Stimulated activated CD8-positive, alpha-beta memory T cell treated with anti-CD3 and anti-CD28 coated beads, Interleukin-2, amount 100 ng/mL, for 48 hours (primary cell): Measurements from ENCODE around the gene PRKG2.

Experiments used
- DNase-seq, 2 donors: peaks; one replicate each; pipeline ENCODE4 v3.0.0-alpha.2; 2020; ENCODE audit warnings: low read depth in 2 of 2

The PRKG2 gene

DNA sequence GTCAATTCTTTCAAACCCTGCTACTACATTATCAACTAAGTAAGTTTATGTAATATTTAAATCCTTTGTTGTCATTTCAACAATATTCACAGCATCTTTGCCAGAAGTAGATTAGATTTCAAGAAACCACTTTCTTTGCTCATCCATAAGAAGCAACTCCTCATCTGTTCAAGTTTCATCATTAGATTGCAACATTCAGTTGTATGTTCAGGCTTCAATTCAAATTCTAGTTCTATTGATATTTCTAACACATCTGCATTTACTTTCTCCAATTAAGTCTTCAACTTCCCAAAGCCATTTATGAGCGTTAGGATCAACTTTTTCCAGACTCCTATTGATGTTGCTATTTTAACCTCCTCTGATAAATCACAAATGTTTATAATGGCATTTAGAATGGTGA, 118.5 kb downstream of the PRKG2 start:
- DNase-seq: no peak

DNA sequence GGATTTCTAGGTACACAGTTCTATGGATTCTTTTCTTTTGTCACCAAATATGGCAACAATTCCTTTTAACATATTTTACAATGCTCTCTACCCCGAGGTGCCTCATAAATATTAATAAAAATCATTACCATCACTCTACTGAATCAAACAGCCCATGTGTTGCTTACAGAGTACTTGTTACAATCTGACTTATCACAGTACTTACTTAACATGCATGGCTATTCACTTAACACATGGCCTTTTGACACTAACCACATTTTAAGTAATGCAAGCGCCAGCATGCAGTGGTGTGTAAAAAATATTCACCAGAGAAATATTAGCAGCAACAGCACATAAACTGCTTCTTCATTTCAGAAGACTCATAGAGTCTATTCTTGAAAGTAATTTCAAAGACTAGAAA, 119.6 kb downstream of the PRKG2 start:
- no peak for DNase-seq

DNA sequence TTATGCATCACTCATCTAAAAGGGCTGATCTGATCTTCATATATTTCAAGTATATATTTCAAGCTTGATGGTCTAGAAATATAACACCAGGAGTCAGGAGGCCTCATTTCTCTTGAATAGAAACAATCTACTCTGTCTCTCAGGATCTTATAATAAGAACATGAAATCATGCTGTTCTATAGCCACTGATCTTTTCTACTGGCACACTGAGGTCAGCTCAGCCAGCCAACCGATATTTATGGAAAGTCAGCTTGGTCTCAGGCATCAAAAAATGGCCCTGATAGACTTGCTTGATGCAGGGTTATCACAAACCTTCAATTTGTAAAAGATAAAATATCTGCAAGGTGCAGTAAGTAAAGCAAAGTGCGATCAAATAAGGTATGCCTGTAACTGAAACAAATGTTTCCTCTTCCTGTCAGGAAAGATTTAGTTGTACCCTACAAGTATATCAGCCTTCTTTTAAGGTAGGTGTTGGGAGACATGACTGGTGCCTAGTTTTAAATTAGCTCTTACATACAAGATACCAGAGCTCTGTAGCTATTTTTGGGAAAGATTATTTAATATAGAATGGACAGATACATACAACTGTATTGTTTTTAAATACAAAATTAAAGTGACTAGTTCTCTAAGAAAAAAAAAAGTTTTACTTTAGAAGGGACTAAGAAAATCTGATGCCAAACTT, 121.2 kb downstream of the PRKG2 start:
- no peak for DNase-seq

DNA sequence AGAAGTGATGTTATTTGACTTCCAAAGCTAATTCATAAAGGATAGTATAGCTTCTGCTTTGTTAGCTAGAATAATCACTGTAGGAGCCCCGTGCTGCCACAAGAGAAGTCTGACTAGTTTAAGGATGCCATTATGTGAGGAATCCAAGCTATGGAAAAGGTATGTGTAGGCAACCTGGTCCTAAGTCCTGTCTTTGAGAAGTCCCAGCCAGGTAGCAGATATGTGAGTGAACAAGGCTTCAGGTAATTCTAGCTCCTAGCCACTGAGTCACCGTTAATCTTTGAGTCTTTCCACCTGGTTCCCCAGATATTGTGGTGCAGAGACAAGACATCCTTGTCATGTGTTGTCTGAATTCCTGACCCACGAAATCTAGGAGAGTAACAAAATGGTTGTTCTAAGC, 129.0 kb downstream of the PRKG2 start:
- DNase-seq: no peak

DNA sequence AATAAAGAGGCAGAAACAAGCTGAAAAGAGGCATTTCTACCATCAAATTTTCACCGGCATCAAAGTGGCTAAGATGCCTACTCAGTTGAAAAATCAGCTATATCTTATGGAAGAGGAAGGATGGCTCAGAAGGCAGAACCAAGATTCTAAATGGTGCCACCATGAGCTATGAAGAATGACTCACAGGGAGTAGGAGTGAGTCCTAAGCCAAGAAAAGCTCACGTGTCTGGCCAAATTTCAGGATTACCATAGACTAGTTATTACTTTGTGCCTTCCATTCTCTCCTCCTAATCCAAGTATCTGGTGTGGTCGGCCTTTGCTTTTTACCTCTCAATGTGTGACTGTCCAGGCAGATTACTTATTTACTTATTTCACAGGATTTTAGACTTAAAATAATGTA, 129.7 kb downstream of the PRKG2 start:
- no peak for DNase-seq

DNA sequence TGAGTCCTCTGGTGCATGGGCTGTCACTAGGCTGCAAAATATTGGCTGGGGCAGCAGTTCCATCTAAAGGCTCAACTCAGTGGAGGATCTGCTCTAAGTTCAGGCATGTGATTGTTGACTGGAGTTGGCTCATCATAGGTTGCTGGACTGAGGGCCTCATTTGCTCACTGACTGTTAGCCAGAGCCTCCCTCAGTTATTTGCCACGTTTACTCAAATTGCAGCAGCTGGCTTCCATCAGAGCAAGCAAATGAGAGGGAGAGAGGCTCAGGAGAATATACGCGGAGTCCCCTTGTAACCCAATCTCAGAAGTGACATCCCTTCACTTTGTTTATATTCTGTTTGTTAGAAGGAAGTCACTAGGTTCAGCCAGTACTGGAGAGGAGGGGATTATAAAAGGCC, 130.4 kb downstream of the PRKG2 start:
- DNase-seq: no peak

DNA sequence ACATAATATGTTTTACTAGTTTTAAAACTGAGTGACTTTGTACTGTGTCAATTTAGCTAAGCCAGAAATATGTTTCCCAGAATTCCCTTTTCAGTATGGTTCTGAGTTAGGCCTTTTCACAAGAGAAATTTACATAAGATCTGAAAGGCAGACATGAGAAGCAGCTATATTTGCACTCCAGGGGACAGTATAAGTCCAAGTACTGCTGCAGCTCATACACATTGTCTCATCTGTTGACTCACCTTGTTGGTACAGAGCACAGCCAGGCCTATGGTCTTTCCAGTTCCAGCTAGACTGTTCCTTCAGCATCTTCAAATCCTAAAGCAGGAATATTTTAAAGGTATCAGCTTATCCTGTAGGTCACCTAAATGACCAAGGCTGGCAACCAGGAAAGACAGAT, 131.0 kb downstream of the PRKG2 start:
- DNase-seq: no peak

DNA sequence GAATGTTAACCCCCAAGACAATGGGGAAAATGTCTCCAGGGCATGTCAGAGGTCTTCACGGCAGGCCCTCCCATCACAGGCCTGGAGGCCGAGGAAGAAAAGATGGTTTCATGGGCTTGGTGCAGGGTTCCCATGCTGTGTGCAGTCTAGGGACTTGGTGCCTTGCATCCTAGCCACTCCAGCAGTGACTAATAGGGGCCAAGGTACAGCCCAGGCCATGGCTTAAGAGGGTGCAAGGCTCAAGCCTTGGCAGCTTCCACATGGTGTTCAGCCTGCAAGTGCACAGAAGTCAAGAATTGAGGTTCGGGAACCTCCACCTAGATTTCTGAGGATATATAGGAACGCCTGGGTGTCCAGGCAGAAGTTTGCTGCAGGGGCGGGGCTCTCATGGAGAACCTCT, 133.9 kb downstream of the PRKG2 start:
- DNase-seq: no peak

DNA sequence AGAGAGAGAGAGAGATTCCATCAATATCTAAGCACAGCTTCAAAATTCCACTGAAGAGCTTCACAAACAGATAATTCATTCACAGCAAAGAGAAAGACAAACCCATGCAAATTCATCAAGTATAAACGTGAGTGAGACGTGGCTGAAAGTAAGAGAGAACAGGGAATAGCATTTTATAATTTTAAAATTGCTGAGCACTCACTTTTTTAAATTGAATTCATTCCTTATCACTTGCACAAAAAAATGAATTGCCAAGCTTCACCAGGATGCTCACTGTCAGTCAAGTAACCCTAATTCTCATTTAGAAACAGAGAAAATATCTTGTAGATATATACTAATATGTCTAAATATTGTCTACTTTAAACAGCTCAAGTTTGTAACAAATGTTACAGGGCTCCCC, 144.0 kb downstream of the PRKG2 start:
- DNase-seq: no peak

DNA sequence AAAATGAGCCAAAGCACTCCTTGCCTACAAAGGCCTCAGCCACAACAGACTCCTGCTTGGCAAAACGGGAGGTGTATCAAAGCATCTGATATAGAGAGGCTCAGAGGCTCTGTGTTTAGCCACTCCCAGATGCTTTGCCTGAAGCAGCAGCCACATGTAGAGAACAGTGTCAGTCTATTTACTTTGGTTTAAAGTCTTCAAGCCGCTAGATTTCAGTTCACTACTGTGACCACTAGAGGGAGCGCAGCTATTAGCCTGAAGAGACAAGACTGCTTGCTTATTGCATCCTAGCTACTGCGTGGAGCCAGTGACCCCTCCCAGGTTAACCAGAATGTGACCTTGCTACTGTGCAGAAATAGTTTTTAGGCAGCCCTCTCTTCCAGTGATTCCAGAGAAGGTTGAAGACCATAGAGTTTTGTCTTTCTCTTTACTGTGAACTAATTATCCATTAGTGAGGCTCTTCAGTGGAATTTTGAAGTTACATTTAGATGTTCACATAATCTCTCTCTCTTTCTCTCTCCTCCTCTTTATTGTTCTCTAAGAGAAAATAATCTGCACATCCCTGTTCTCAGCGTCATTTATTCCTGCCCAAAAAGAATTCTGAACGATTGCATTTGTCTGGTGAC, 145.2 kb downstream of the PRKG2 start:
- peak; percentile 1 to 17 for DNase-seq

DNA sequence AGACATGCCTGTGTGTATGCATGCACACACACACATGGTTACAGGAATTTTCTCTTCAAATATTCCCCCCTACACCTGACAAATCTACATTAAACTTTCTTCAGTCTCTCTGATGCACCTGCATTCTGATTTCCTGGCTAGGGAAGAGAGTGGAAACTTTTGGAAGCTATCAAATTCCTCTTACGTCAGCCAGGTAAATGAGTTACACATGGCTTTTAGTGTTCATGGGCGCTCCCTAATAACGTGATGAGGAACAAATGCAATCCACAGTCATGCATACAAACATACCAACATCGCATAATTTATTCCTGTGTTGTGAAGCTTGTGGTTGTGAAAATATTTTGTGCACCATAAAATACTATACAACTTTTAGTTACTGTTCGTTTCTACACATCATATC, 149.6 kb downstream of the PRKG2 start:
- DNase-seq: no peak

DNA sequence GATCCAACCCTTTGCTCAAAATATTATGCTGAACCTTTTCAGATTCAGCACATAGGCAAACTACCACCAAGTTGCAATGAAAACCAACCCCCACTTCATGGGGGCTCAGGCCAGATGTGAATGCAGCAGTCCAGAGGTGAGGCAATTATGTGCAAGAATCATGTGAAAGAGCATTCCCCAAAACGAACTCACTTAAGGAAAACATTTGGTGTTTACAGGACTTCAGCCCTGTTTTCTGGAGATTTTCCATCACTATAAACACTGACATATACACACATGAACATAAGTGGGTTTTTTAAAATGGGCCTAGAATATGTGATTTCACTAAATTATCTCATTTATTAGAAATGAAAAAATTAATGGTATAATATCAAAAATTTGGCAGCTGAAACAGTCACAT, 153.0 kb downstream of the PRKG2 start:
- no peak for DNase-seq

DNA sequence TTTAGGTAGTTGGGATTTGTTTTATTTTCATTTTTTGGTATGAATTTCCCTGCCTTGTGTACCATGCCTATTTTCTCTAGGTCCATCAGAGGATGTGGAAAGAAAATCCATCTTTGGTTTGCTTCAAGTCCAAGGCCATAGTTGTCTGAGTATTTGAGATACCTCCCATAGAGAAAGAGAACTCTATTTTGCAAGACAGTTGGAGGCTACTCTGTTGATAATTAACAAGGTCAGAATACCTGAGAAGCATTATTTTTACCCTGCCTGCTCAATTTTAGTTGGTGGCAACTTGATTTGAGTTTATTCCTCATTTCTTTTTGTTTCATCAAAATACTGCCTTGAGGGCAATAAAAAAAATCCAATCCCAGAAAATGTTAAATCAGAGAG, 153.7 kb downstream of the PRKG2 start:
- no peak for DNase-seq

DNA sequence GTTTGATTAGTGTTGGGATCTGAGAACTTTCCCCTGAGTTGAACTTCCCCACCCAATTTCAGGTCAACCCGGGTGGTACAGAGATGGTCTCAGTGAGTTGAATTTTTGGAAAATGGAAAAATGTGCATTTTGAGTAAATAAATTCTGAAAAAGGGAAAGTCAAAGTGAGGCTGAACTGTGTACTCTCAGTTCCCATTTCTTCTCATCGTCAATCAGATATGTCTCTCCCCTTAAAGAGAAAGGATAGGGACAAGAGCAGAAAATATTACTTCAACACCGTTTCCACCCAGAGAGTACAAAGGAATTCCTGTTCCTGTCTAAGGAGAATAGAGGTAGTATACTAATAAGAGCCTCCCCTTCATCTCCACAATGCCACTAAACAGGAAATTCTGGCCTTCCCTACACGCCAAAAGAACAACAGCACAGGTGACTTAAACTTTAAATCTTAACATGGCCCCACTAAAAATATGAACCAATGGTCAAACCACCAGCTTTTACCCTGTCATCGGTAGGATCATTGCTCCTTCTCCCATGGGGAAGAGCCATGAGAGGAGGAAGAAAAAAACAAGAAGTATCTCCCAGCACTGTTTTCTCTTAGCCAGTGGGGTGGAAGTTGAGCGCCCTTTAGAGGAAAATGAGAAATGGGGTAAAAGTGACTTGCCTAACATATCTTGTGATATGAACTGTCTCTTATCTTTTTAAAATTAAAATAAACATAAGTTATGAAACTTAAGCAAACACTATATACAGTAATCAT, 154.3 kb downstream of the PRKG2 start:
- DNase-seq: no peak

DNA sequence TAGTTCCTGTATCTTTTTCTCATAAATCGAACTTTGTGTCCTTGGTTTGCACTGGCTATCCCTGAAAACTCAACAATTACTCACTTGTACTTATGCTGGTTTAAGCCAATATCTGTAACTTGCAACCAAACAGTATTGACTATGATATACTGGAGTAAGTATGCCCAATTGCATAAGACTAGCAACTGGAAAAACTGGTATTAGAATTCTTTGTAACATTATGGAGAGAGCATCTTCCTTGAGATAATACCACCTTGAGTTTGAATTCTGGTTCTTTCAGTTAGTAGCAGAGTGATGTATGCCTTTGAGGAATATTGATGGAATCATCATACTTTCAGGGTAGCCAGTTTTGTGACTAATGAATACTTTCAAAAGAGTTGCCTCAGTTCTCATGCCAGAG, 156.4 kb downstream of the PRKG2 start:
- DNase-seq: no peak

DNA sequence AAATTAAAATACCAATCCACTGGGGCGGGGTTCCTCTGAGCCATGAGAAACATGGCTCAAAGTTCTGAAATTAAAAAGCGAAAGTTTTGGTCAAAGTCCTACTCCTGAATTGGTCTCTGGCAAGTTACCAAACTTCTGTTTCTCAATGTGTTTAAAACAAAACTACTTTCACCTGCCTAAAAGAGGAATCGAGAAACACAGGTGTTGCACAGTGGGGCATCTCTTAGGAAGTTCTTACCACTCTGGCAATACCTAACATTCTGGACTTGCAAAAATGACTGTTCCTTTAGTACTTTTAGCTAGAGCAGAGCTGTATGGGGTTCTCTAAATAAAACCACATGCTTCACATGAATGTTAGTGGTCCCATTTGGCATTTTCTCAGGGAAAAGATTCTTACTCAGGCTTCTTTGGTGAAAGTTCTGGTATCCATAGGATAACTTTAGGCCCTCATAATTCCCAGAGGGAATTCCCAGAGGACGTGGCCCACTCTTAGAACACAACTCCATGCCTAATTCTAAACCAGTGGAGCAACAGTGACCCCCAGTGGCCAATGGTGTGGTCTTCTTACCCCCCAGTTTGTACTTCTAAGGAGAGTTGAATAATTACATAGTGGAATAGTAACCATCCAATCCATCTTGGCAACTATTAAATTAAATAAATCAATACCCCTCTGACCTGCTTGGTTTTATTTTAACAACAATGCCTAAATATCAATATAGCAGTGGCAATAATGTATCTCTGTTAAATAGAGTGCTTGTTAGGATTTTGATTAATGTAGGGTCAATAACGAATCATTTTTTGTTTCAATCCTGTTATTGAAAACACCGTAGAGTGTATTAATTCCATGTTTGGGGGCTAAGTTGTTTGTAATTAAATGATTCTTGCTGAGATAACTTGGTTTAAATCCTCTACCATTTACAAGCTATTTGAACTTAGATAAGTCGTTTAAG, 162.6 kb downstream of the PRKG2 start:
- DNase-seq: peak in 1 of 2 donors; percentile 25

DNA sequence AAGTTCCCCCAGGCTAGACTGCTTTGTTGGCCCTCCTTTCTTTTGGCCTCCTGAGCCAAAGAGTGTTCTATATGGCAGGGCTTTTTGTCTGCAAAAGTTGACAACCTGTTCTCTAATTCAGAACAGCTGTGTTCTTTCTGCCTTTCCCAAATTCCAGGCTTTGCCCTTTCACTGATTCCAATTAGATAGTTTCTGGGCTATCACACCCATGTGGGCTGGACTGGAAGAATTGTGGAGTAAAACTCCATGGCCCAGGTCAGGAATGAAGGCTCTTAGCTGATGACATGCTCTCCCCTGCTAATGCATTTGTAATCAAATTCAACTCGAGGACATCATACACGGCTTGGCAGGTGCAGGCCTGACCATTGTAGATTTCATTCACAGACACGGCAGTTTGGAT, 165.1 kb downstream of the PRKG2 start:
- no peak for DNase-seq

DNA sequence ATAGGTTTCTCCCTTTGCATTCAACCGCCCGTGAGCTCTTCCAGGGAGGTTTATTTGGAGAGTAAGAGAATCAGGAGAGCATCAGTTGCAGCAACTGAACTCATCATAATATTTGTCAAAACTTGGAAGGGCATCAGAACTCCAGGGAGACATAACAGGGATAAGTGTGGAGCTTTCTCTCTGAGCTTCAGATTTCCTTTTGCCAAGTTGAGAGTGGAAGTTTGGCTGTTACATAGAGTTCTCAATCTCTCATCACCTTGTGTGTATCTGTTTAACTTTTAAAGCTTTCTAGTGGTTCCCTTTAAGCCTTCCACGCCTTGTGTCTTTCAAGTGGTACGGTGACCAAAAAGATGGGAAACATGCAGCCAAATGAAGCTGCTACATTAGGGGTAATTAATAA, 165.7 kb downstream of the PRKG2 start:
- no peak for DNase-seq

DNA sequence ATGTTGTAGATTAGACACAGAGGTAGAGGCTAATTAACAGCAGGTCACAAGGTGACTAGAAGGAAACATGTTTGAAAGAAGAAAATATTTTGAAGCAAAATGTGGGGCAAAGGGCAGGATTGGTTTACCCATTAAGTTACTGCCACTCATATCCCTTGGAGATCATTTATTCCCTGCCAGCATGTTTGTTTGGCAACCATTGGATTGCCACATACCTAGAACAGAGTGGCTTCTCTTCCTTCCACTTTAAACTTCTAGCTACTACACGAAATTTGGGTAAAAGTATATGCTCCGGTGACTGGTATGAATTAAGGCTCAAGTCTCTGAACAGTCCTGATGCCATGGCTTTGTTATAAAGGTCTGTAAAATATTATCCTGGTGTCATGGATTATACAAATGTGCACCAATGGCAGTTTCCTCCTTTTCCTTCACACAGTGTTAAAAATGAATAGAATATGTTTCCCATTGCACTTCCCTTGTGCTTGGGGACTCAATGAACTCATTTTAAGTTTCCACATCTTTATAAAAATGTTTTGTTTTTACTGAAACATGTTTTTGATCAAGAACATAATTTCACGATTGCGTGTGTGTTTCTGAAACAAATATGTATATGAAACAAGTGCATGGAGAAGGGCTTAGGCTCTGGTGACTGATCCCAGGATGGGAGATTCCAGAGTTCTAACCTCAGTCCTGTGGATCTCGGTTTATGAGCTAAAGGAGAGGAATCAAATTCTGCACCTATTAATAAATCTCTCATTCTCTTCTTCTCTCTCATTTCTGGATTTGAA, 172.2 kb downstream of the PRKG2 start:
- no peak for DNase-seq

DNA sequence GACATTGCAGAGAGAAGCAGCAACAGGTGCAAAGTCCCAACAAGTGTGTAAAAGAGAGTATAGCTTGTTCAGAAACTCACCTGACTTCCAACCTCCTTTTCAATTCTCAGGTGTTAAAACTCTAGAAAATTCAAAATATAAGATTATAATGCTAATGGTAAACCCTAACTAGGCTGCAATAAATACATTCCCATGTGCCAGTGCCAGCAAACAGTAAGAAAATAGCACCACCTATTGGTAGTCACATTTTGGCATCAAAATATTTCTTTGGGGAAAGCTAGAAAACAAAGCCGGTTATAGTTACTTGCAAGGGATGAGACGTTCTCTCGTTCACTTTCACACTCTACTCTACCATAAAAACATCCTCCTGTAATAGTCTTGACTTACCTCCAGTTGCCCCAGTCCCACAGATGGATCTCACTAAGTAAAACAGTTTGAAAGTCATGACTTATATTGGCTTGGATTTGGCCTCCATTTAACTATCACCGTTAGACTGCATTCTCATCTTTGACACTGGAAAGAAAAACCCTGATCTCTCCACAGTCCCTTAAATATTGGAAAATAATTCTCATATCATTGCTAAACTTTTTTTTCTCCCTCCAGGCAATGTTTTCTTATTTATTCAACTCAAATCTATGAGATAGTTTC, 174.9 kb downstream of the PRKG2 start:
- no peak for DNase-seq
